Adrenal gland (tissue), 12 donors: Measurements from ENCODE around the gene PLSCR2. TPM values are rescaled to one million over a fixed set of nuclear protein-coding genes. Genes with fewer than 3 reads are reported as not detected.
A peak's percentile ranks its signal among the peaks of the same experiment; 100 is the strongest.

ENCODE experiments used
- DNase-seq, 7 donors: peaks; one replicate each; pipeline ENCODE4 v3.0.0-alpha.2; 2019 to 2020
- H3K27ac ChIP-seq, 5 donors: fragments of 200-600 bp; sonication (generic) in 4 of 5; 1 replicate in 3 of 5; 2 replicates in 2 of 5; pipeline versions ENCODE4 v1.5.1 to v1.8.0; 2016 to 2020; ENCODE audit warnings: mild to moderate bottlenecking in 1 of 5
- H3K27me3 ChIP-seq: fragments of 200-600 bp; 2 replicates; pipeline ENCODE4 v1.8.0; 2021
- H3K36me3 ChIP-seq, 2 donors: fragments of 200-600 bp; replicated peaks in 1 of 2; 1 replicate in 1 of 2; 2 replicates in 1 of 2; pipeline versions ENCODE4 v1.5.1 to v1.8.0; 2018 to 2022
- H3K4me1 ChIP-seq, 2 donors: fragments of 200-600 bp; replicated peaks in 1 of 2; 1 replicate in 1 of 2; 2 replicates in 1 of 2; pipeline versions ENCODE4 v1.5.1 to v1.8.0; 2018 to 2021
- H3K4me3 ChIP-seq, 4 donors: fragments of 200-600 bp; sonication (generic) in 3 of 4; one replicate each; pipeline ENCODE4 v1.5.1; 2016 to 2018
- H3K9me3 ChIP-seq, 3 donors: fragments of 200-600 bp; sonication (generic) in 1 of 3; replicated peaks in 1 of 3; 1 replicate in 2 of 3; 2 replicates in 1 of 3; pipeline versions ENCODE4 v1.5.1 to v1.8.0; 2016 to 2021
- CTCF ChIP-seq, 6 experiments: fragments of 450-650 bp in 4 of 6; fragments of 200-600 bp in 2 of 6; sonication (generic) in 1 of 6; IDR thresholded peaks; 1 replicate in 5 of 6; 2 replicates in 1 of 6; pipeline versions ENCODE4 v1.5.1 to v1.8.0; 2016 to 2021; ENCODE audit warnings: antibody characterized with exemption in 6 of 6, mild to moderate bottlenecking in 2 of 6, moderate library complexity in 1 of 6
- POLR2A ChIP-seq, 2 donors: fragments of 450-650 bp; IDR thresholded peaks; one replicate each; pipeline ENCODE4 v1.6.1; 2017; ENCODE audit warnings: antibody characterized with exemption in 2 of 2, mild to moderate bottlenecking in 2 of 2, moderate library complexity in 1 of 2
- WGBS, 4 donors: extraction: QIAGEN DNeasy Blood & Tissue Kit in 2 of 4; methylation state at CpG; one replicate each; pipeline versions ENCODE4 v1.1.5 to v1.1.7; 2013 to 2017; 5-methylcytosine and 5-hydroxymethylcytosine counted together
- intact Hi-C, 2 donors: fragments of 100-400 bp; cut with DNase I; formaldehyde crosslinking; loops; one replicate each; pipeline versions ENCODE4 v1.14.1 to v1.15.0; 2022 to 2023
- polyA plus RNA-seq, 3 donors: library from polyadenylated mRNA; stranded (reverse); fragments of 200-250 nt in 2 of 3; fragments of 350-450 nt in 1 of 3; fragmentation: Illumina TruSeq in 1 of 3; extraction: RNeasy Lipid Tissue Mini Kit (QIAGEN cat#74804) in 1 of 3; gene quantifications; one replicate each; pipeline ENCODE4 v1.2.3, GENCODE V29; 2013 to 2014
- total RNA-seq, 9 donors: library from RNA; depleted of rRNA in 4 of 9; stranded (reverse); fragments of >200 nt in 4 of 9; fragments of 120-200 nt in 1 of 9; fragmentation: NEBNext Ultra II Directional in 1 of 9; extraction: Animal tissue kit (Norgen Biotek cat#: 25700) in 1 of 9; gene quantifications; one replicate each; pipeline versions ENCODE4 v1.1.0 to v1.2.4, GENCODE V29; 2013 to 2023
- donor health status: healthy with polysubstance abuse.
- donor health status: Bipolar disorder and iron deficiency.
- donor health status: DM: yes; HTN: yes; CAD: no.
- donor health status: DM: no; HTN: no; CAD: no.
- donor health status: DM: no; HTN: no; CAD: no.
- donor health status: DM: yes; HTN: yes; CAD: no.

PLSCR2 gene
- total and polyA plus RNA-seq, 12 donors = 0.11 to 0.41 TPM; not detected in 10

DNA sequence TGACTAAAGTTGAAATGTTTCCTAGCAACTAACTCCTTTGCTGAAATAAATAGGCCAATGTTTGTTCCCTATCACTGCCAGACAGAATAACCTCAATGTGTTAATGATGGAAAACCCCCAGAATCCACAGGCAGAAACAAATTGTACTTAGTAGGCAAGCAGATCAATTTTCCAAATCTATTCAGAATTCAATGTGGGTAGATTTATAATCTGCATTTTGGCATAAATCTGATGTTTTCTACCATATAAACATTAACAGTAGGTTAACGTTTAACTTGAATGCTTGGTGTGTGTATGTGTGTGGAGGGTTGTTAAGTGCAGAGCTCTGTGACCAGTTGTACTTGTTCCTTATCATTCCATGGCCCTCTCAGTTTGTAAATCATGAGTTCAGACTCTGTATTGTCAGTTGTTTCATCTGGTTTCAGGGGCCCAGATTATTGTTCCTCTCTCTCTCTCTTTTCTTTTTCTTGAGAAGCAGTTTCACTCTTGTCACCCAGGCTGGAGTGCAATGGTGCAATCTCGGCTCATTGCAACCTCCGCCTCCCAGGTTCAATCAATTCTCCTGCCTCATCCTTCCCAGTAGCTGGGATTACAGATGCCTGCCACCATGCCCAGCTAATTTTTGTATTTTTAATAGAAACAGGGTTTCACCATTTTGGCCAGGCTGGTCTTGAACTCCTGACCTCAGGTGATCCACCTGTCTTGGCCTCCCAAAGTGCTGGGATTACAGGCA is 42.2 kb upstream of the PLSCR2 start:
- Histone ChIP-seq H3K9me3 (no peaks in the 10 kb centered on the region), H3K4me1 (no peaks in the 10 kb centered on the region), H3K4me3 (no peak overlapping the region), H3K36me3 (peaks cover 0 to 5% of the 10 kb centered on the region in 2 donors), H3K27me3 (no peaks in the 10 kb centered on the region), H3K27ac (no peak overlapping the region)
- no peak for DNase-seq
- WGBS, 4 donors = 87 to 92% (median 88%) methylated on average over 3 of the region's 3 CpGs
- no peak for TF ChIP-seq CTCF (IDR thresholded peaks at IDR 0.05)
- no peak for TF ChIP-seq POLR2A (IDR thresholded peaks at IDR 0.05)
- intact Hi-C loops = no loop called here

DNA sequence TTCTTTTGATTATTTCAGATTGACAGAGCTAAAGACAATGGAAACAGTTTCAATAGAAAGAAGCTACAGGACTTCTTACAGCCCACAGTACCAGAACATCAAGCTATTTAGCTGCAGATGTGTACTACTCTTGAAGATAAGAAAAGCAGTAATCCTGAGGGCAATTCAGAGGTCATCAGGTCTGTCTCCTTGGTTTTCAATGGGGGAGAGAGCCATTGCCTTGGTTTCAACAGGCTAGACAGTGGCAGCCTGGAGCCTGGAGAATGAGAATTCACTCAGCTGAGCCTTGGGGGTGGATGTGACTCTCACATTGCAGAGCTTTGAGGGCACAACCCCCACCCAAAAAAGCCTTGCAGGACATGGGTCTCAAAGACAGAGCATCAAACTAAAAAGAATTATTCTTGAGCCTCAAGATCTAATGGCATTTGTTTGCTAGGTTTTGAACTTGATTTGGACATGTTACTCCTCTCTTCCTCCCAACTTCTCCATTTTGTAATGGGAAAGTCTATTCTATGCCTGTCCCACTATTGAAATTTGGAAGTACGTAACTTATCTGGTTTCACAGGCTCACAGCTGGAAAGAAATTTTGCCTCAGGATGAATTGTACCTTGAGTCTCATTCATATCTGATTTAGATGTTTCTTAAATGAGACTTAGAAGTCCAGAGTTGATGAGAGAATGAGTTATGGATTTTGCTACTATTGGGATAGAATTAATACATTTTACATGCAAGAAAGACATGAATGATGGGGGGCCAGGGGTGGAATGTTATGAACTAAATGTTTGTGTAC is 38.2 kb upstream of the PLSCR2 start:
- peak overlapping the region in 1 of 5 donors; percentile 49 for H3K27ac ChIP-seq
- H3K4me3 ChIP-seq = no peak overlapping the region
- intact Hi-C loops = no loop called here
- no peaks in the 10 kb centered on the region for H3K9me3 ChIP-seq
- H3K4me1 ChIP-seq = peaks cover 0 to 17% of the 10 kb centered on the region in 2 donors
- WGBS, 4 donors = 78 to 95% (median 88%) methylated on average over 1 of the region's 1 CpG
- no peaks in the 10 kb centered on the region for H3K36me3 ChIP-seq
- no peak for DNase-seq
- no peaks in the 10 kb centered on the region for H3K27me3 ChIP-seq
- TF ChIP-seq CTCF (IDR thresholded peaks at IDR 0.05) = no peak
- TF ChIP-seq POLR2A (IDR thresholded peaks at IDR 0.05) = no peak

- no peak for TF ChIP-seq POLR2A (IDR thresholded peaks at IDR 0.05)
- TF ChIP-seq CTCF (IDR thresholded peaks at IDR 0.05) = no peak
- H3K36me3 ChIP-seq = no peaks in the 10 kb centered on the region
- no peaks in the 10 kb centered on the region for H3K9me3 ChIP-seq
- 64 to 87% (median 78%) methylated on average over 1 of the region's 1 CpG for WGBS, 4 donors
- no peak for DNase-seq
- peaks cover 0 to 17% of the 10 kb centered on the region in 2 donors for H3K4me1 ChIP-seq
- intact Hi-C loops = no loop called here
- H3K27me3 ChIP-seq = no peaks in the 10 kb centered on the region
- no peak overlapping the region for H3K4me3 ChIP-seq
- no peak overlapping the region for H3K27ac ChIP-seq
Measured at GRCh38 chr3:146505516-146505915, 36.2 kb upstream of the PLSCR2 start.

DNA sequence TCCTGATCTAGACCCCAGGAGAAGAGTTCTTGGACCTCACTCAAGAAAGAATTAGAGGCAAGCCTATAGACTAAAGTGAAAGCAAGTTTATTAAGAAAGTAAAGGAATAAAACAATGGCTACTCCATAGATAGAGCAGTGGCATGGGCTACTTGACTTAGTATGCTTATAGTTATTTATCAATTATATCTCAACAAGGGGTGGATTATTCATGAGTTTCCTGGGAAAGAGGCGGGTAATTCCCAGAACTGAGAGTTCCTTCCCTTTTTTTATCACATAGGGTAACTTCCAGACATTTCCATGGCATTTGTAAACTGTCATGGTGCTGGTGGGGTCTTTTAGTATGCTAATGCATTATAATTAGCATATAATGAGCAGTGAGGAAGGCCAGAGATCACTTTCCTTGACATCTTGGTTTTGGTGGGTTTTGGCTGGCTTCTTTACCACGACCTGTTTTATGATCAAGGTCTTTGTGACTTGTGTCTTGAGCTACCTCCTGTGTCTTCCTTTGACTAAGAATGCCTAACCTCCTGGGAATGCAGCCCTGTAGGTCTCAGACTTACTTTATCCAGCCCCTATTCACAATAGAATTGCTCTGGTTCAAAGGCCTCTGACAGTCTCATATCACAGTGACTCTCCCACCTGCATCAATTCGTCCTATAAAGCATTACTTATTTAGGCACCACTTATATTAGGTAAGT is 35.3 kb upstream of the PLSCR2 start:
- Histone ChIP-seq H3K36me3 (no peaks in the 10 kb centered on the region), H3K27ac (no peak overlapping the region), H3K9me3 (no peaks in the 10 kb centered on the region), H3K27me3 (no peaks in the 10 kb centered on the region), H3K4me3 (no peak overlapping the region), H3K4me1 (peaks cover 0 to 17% of the 10 kb centered on the region in 2 donors)
- DNase-seq = no peak
- TF ChIP-seq POLR2A (IDR thresholded peaks at IDR 0.05) (no peak), CTCF (IDR thresholded peaks at IDR 0.05) (no peak)
- 63 to 72% (median 66%) methylated on average over 3 of the region's 3 CpGs for WGBS, 4 donors
- intact Hi-C loops = no loop called here
